Effector memory CD4-positive, alpha-beta T cell (primary cell): ENCODE measurements around the gene TRAT1.
"Not testable (repeated sequence)": the region's sequence is repeated elsewhere in the genome, so short reads cannot be mapped to it uniquely, and the experiment has no call there.

Source experiments
- DNase-seq, 3 donors: peaks; one replicate each; pipeline ENCODE4 v3.0.0-alpha.2; 2020
- H3K27ac ChIP-seq: 2 replicates; pipeline ENCODE4 v1.7.0; 2013; ENCODE audit warnings: mild to moderate bottlenecking, low read length, moderate library complexity; ENCODE audit not compliant: insufficient read depth, poor library complexity, severe bottlenecking
- H3K27me3 ChIP-seq: replicated peaks from 2 replicates; pipeline ENCODE4 v1.7.0; 2013; ENCODE audit warnings: mild to moderate bottlenecking, low read length; ENCODE audit not compliant: insufficient read depth, control insufficient read depth, poor library complexity, severe bottlenecking
- H3K36me3 ChIP-seq: 2 replicates; pipeline ENCODE4 v1.7.0; 2013; ENCODE audit warnings: mild to moderate bottlenecking, low read length, moderate library complexity; ENCODE audit not compliant: control insufficient read depth, insufficient read depth
- H3K4me1 ChIP-seq: 2 replicates; pipeline ENCODE4 v1.7.0; 2013; ENCODE audit warnings: low read length, mild to moderate bottlenecking; ENCODE audit not compliant: control insufficient read depth, insufficient read depth, poor library complexity, severe bottlenecking
- H3K4me3 ChIP-seq: 2 replicates; pipeline ENCODE4 v1.7.0; 2013; ENCODE audit warnings: low read length, low read depth, mild to moderate bottlenecking; ENCODE audit not compliant: insufficient read depth, poor library complexity, severe bottlenecking
- H3K9me3 ChIP-seq: 2 replicates; pipeline ENCODE4 v1.7.0; 2013; ENCODE audit warnings: mild to moderate bottlenecking, low read length, moderate library complexity; ENCODE audit not compliant: control insufficient read depth

The TRAT1 gene

GRCh38 chr3:108823227-108823626 is 641 bp downstream of the TRAT1 start:
- peak overlapping the region; percentile 70 for H3K4me3 ChIP-seq
- no peaks in the 10 kb centered on the region for H3K9me3 ChIP-seq
- DNase-seq: no peak
- H3K36me3 ChIP-seq: no peaks in the 10 kb centered on the region
- H3K4me1 ChIP-seq: peaks cover 19% of the 10 kb centered on the region
- H3K27ac ChIP-seq: peak overlapping the region; percentile 73
- no peaks in the 10 kb centered on the region for H3K27me3 ChIP-seq

DNA sequence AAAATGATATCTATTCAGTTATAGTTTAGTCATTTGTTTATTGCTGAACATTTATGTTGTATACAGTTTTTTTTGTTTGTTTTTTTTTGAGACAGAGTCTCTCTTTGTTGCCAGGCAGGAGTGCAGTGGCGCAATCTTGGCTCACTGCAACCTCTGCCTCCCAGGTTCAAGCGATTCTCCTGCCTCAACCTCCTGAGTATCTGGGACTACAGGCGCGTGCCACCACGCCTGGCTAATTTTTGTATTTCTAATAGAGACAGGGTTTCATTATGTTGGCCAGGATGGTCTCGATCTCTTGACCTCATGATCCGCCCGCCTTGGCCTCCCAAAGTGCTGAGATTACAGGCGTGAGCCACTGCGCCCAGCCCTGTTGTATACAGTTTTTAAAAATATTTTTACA is 1.2 kb downstream of the TRAT1 start:
- Histone ChIP-seq H3K4me1 (peaks cover 18% of the 10 kb centered on the region), H3K27ac (peak overlapping the region; percentile 73), H3K4me3 (peak overlapping the region; percentile 70)
- not testable (repeated sequence) for H3K36me3 ChIP-seq, H3K9me3 ChIP-seq, DNase-seq, H3K27me3 ChIP-seq

GRCh38 chr3:108826309-108827187 is 4.0 kb downstream of the TRAT1 start:
- DNase-seq: no peak
- H3K27me3 ChIP-seq: no peaks in the 10 kb centered on the region
- no peaks in the 10 kb centered on the region for H3K36me3 ChIP-seq
- H3K4me3 ChIP-seq: peak overlapping the region; percentile 70
- peaks cover 20% of the 10 kb centered on the region for H3K4me1 ChIP-seq
- no peaks in the 10 kb centered on the region for H3K9me3 ChIP-seq
- peak overlapping the region; percentile 56 for H3K27ac ChIP-seq

- Histone ChIP-seq H3K4me1 (peaks cover 39% of the 10 kb centered on the region), H3K36me3 (peaks cover 6% of the 10 kb centered on the region), H3K27ac (peak overlapping the region; percentile 56), H3K4me3 (no peak overlapping the region), H3K27me3 (no peaks in the 10 kb centered on the region), H3K9me3 (no peaks in the 10 kb centered on the region)
- DNase-seq: no peak
Measured at GRCh38 chr3:108830381-108830780, 7.8 kb downstream of the TRAT1 start.

DNA sequence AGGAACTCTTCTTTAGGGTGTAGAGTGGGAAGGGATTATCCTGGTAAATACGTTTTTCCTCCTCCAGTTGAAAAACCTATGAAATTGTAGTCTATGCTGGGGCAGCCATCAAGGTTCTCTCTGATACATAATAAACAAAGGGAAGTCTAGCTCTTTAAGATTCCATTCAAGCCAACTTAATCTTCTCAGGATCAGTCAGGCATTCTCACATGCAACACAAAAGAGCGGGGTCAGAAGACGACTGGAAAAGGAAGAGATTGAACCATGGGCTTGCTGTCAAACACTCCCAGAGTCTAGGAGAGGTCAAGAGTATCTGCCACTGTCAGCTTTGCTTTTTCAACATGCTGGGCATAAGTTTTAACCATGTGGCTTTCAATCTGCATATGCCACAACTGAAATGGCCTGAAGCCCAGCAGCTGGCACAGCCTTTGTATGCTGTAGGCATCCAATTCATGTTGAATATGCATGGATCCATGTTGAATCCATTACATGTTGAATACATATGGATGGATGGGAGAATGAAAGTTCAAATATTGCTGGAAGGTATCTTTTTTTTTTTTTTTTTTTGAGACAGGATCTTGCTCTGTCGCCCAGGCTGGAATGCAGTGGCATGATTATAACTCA is 8.5 kb downstream of the TRAT1 start:
- no peak overlapping the region for H3K27ac ChIP-seq
- H3K4me1 ChIP-seq: peaks cover 39% of the 10 kb centered on the region
- no peak for DNase-seq

GRCh38 chr3:108833611-108834010 is 11.0 kb downstream of the TRAT1 start:
- DNase-seq: no peak

More for the DNA sequence above, 8.5 kb downstream of the TRAT1 start:
- Histone ChIP-seq H3K9me3 (no peaks in the 10 kb centered on the region), H3K36me3 (peaks cover 6% of the 10 kb centered on the region), H3K4me3 (no peak overlapping the region), H3K27me3 (no peaks in the 10 kb centered on the region)

DNA sequence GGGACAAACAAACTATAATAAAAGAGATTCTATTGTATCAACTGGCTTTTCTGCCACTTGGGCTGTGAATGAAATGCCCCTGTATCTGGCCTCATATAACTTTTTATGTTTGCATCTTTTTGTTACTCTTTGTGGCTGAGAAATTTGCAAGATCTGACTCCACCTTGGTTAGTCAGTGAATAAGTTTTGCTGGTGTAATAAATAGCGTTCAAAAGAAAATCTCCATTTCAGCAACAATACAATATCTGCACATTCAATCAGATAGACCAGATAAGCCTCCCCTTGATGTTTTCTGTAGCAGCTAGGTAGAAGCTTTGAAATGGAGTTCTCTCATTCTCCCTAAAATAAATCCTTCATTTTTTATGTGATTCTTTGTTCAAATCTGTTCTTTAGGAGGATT is 12.0 kb downstream of the TRAT1 start:
- Histone ChIP-seq H3K4me3 (peak overlapping the region; percentile 30), H3K27ac (peak overlapping the region; percentile 66), H3K27me3 (no peaks in the 10 kb centered on the region), H3K4me1 (peaks cover 55% of the 10 kb centered on the region), H3K36me3 (peaks cover 6% of the 10 kb centered on the region), H3K9me3 (no peaks in the 10 kb centered on the region)
- DNase-seq: no peak

More at GRCh38 chr3:108833611-108834010, 11.0 kb downstream of the TRAT1 start:
- H3K4me3 ChIP-seq: peak overlapping the region; percentile 30
- H3K9me3 ChIP-seq: no peaks in the 10 kb centered on the region
- H3K4me1 ChIP-seq: peaks cover 56% of the 10 kb centered on the region
- H3K27ac ChIP-seq: peak overlapping the region; percentile 66
- peaks cover 6% of the 10 kb centered on the region for H3K36me3 ChIP-seq
- no peaks in the 10 kb centered on the region for H3K27me3 ChIP-seq

GRCh38 chr3:108835101-108835500 is 12.5 kb downstream of the TRAT1 start:
- Histone ChIP-seq H3K4me3 (peak overlapping the region; percentile 30), H3K27me3 (no peaks in the 10 kb centered on the region), H3K27ac (peak overlapping the region; percentile 66), H3K9me3 (no peaks in the 10 kb centered on the region), H3K36me3 (peaks cover 6% of the 10 kb centered on the region), H3K4me1 (peaks cover 51% of the 10 kb centered on the region)
- peak in 1 of 3 donors; percentile 11 for DNase-seq

DNA sequence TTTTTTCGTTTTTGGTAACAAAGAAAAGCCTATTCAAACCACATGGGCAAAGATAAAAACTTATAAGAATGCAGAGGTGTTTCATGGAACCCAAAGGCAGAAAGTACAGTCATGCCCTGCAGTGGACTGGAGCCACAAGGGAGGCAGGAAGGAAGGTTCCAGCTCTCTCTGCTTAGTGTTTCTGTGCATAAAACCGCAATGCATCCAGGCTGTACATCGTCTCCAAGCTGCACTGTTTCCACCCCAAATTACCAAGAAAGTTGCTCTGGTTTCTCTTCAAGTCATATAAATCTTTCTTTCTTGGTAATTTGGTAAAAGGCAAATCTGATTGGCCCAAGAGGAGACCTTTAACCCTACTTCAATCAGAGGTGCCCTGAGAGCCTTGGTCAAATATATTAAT is 15.8 kb downstream of the TRAT1 start:
- Histone ChIP-seq H3K27me3 (no peaks in the 10 kb centered on the region), H3K4me3 (no peak overlapping the region), H3K4me1 (peaks cover 42% of the 10 kb centered on the region), H3K36me3 (peaks cover 17% of the 10 kb centered on the region), H3K27ac (peak overlapping the region; percentile 43), H3K9me3 (no peaks in the 10 kb centered on the region)
- DNase-seq: no peak

DNA sequence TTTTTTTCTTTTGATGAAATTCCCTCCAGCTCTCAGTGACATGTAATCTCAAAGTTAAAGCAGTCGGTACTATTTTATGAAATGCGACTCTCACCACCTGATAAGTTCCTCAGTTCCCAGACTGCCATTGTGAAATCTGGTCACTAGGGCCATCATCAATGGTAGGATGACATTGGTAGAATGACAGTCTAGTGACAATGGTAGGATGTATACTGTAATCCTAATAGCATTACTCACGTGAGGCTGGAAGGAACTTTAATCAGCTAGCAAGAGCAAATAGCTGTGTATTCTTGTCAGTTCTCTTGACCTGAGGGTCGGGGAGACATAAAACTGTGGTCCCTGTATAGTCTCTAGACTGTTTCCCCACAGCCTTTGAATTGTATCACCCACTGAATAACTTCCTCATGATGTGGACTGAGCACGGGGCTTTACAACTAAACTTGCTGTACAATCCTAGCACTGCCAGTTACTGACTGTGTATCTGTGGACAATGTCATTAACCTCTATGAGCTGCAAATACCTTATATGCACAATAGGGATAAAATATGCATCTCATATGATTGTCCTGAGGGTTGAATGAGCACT is 23.2 kb downstream of the TRAT1 start:
- no peaks in the 10 kb centered on the region for H3K9me3 ChIP-seq
- no peaks in the 10 kb centered on the region for H3K27me3 ChIP-seq
- no peak overlapping the region for H3K27ac ChIP-seq
- peaks cover 21% of the 10 kb centered on the region for H3K4me1 ChIP-seq
- no peak for DNase-seq
- H3K4me3 ChIP-seq: no peak overlapping the region
- H3K36me3 ChIP-seq: peaks cover 37% of the 10 kb centered on the region
